Measurements from ENCODE around the gene MAD1L1.
"Not testable (repeated sequence)": the region's sequence is repeated elsewhere in the genome, so short reads cannot be mapped to it uniquely, and the experiment has no call there.

Gene MAD1L1

GRCh38 chr7:2038931-2039728, 193.6 kb downstream of the MAD1L1 start:
- no peak for DNase-seq

GRCh38 chr7:2037808-2038522, 194.8 kb downstream of the MAD1L1 start:
- peak; percentile 36 to 52 for DNase-seq

DNA sequence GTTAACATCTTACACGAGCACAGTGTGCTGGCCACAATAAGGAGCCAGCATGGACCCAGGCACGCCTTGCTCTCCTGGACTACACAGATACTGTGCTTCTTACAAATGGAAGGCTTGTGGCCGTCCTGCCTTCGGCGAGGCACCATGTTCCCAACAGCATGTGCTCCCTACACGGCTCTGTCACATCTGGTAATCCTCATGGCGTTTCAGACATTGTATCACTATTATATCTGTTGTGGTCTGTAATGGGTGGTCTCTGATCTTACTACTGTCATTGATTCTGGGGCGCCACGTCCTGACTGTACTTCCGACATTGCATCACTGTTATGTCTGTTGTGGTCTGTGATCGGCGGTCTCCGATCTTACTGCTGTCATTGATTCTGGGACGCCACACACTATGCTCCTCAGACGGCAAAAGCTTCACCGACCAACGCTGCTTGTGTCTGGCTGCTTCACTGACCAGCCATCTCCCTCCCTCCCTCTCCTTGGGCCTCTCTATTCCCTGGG, 195.4 kb downstream of the MAD1L1 start:
- DNase-seq: peak; percentile 44 to 53

DNA sequence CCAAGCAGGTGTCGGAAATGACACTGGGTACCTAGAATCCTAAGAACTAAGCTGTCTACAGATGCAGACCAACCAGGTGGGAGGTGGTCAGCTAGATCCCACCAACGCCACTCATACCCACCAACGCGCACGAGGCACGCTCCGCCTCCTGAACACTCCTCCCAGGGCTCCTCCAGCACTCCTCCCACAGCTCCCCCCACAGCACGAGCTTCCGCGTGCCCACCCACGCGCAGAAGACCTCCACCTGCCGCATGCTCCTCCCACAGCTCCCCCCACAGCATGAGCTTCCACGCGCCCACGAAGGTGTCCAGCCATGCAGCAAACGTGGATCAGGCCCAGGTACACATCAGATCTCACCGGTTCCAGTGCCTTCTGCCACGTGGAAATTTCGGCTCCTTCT, 196.0 kb downstream of the MAD1L1 start:
- no peak for DNase-seq

DNA sequence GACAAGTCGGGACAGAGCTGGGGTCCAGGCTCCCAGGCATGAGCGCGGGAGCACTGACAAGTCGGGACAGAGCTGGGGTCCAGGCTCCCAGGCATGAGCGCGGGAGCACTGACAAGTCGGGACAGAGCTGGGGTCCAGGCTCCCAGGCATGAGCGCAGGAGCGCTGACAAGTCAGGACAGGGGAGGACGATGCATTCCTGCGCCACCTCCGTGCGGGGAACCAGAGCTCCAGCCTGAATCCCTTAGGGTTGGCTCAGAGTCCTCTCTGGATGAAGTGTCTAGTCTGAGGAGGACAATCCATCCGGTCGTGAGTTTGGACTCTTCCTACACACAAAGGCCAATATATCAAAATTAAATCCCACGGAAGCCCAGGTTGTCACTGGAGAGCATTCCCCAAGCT, 196.5 kb downstream of the MAD1L1 start:
- not testable (repeated sequence) for DNase-seq

GRCh38 chr7:2034291-2035201, 198.2 kb downstream of the MAD1L1 start:
- DNase-seq: no peak

GRCh38 chr7:2033586-2034135, 199.1 kb downstream of the MAD1L1 start:
- no peak for DNase-seq

DNA sequence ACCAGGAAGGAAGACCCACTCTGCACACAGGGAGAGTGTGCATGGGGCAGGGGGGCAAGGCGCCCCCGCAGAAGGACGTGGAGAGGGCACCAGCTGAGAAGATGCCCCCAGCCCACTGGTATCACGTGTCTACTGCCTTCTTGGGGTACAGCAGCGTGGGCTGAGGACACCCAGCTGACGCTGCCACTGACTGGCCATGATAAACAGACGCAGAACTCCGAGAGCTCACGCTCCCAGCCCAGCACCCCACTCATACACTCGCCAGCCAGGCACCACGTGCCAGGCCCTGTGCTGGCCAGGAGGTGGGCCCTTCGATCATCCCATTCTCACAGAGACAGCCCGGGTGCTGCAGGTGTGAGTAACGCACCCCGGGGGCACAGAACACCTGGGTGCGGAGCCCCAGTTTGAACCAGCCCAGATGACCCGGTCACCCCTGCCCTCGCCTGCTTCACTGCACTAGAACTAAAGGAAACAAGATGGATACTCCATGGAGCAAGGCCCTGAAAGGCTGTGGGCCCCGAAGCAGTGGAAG, 199.8 kb downstream of the MAD1L1 start:
- DNase-seq: no peak

DNA sequence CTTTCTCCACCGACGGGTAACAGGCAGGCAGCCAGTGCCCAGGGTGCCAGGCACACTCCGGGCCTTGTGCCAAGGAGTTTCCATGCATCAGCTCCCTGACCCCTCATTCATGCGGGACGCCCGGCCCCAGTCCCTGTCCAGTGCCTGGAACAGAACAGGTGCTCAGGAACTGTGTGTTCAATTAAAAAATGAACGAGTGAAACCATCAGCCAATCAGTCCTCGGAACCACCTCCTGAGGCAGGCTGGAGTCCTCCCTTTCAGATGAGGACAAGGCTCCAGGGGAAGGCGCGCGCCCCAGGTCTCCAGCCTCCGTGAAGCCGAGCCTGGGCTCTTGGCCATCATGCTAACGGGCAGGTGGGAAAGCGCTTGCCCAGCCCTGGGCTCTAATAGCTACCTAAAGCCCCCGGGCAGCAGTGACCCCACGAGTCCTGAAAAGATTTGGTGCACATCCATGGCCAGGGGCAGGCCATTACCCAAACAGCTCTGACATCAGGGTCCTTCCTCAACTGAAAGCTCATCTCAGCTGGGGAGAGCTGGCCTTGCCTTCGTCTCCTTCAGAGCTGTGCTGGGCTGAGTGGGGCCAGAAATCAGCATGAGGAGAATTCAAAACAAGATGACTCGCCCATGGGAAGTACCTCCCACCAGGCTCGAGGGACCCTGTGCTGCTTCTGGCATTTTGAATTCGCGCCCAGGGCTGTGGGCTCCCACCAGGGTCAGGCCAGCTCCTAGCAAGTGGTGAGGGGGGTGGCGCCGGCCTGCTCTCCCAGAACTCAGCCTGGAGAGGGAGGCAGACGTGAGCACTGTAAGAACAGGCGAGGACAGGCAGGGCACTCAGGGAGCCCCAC, 200.5 kb downstream of the MAD1L1 start:
- DNase-seq: no peak

- DNase-seq: no peak
These were observed 201.3 kb downstream of the MAD1L1 start for GRCh38 chr7:2031451-2031845.

- DNase-seq: no peak
These were observed 202.0 kb downstream of the MAD1L1 start for GRCh38 chr7:2030475-2031450.

DNA sequence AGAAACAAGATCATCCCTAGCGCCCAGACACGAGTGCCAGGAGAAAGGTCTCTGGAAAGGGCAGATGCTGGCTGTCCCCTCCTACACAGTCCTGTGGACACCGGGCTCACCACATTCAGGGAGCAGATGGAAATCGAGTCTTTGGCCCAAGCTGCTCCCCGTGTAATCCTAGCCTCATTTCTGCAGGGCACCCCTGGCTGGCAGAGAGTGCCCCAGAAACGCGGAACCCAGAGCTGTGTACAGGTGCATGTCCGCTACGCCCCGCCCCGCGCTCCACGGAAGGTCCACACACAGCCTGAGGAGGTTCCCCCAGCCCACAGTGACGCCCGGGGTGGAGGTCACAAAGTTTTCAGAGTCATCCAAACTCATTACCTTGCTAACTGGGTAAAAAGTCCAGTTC, 202.8 kb downstream of the MAD1L1 start:
- DNase-seq: no peak

DNA sequence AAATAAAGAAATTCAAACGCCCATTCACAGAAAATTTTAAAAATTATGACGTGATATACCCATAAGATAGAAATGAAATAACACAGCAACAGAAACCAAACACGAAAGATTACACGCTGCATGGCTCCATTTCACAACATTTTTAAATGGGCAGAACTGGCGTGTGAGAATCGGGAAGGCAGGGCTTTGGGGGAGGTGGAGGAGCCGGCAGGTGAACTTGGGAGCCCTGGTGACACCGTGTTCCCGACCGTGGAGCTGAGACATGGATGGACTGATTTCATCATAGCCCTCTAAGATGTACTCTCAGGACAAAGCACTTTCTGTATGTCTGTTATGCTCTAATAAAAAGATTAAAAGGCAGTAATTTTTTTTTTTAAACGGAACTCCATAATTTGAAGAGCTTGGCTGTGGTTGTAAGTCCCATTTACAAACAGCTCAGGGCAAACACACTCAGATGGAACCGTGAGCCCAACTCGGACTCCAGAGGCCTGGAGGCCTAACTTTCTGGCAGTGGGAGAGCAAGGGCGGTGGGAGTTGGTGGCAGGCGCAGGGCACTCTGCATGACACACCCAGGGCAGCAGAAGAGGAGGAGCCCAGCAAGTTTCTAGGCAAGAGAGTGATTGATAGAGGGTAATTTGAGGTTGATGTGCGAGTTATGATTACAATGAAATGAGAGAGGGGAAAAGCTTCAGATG, 203.4 kb downstream of the MAD1L1 start:
- no peak for DNase-seq

- no peak for DNase-seq
These were observed 204.0 kb downstream of the MAD1L1 start for GRCh38 chr7:2028733-2029132.

- DNase-seq: no peak
These were observed 207.6 kb downstream of the MAD1L1 start for GRCh38 chr7:2025188-2025587.

DNA sequence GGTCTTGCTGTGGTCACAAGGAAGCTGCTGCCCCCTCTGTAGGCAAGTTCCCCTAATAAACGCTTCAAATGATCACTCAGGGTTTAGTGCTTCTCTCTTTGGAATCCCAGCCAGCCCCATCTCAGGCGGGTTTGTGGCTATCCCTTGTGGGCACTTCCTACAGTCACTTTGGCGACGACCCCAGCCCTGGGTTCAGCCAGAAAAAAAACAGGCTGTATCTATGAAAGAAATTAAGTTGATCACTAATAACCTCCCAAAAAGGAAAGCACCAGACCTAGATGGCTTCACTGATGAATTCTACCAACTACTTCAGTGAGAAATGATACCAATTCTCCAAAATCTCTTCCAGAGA, 208.2 kb downstream of the MAD1L1 start:
- DNase-seq: no peak

- DNase-seq: no peak
These were observed 208.7 kb downstream of the MAD1L1 start for GRCh38 chr7:2023877-2024566.

DNA sequence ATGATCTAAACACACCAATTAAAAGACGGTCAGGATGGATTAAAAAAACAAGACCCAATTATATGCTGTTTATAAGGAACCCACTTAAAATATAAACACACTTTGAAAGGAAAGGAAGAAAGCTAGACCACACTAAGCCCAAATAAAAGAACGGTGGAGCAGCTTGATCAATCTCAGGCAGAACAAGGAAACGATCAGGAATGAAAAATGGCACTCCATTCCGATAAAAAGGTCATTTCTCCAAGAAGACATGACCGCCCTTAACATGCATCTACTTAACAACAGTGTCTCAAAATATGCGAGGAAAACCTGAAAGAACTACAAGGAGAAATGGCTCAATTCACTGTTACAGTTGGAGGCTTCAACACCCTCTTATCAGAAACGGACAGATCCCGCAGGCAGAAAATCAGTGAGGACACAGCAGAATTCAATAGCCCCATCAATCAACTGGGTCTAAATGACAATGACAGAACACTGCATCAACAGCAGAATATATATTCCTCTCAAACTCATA, 210.0 kb downstream of the MAD1L1 start:
- no peak for DNase-seq

DNA sequence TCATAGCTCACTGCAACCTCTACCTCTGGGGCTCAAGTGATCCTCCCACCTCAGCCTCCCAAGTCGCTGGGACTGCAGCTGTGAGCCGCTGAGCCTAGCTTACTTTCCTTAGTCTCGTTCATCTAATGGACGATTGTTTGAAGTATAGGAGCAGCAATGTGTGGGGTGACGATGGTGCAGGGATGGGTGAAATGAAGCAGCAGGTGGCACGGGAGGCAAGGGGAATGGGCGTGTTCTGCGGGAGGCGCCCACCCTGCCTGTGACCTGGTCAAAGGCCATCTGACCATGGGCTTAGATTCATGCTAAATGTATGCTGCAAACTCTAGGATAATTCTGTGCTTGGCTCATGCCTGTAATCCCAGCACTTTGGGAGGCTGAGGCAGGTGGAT, 210.7 kb downstream of the MAD1L1 start:
- DNase-seq: no peak
